ENCODE measurements around the gene AK3.

The AK3 gene

GRCh38 chr9:4701526-4701925 is 39.5 kb downstream of the AK3 start:
- no peak for DNase-seq

GRCh38 chr9:4700932-4701331 is 40.1 kb downstream of the AK3 start:
- no peak for DNase-seq

- DNase-seq, result no peak
Measured at GRCh38 chr9:4700091-4700490, 40.9 kb downstream of the AK3 start.

GRCh38 chr9:4691795-4692194 is 49.2 kb downstream of the AK3 start:
- no peak for DNase-seq

- no peak for DNase-seq
Measured at GRCh38 chr9:4690144-4690543, 50.9 kb downstream of the AK3 start.

GRCh38 chr9:4689687-4690104 is 51.3 kb downstream of the AK3 start:
- DNase-seq, result no peak

- no peak for DNase-seq
Measured at GRCh38 chr9:4689021-4689420, 52.0 kb downstream of the AK3 start.

GRCh38 chr9:4686584-4686983 is 54.4 kb downstream of the AK3 start:
- DNase-seq, result no peak

GRCh38 chr9:4686112-4686511 is 54.9 kb downstream of the AK3 start:
- no peak for DNase-seq

GRCh38 chr9:4684820-4685219 is 56.2 kb downstream of the AK3 start:
- no peak for DNase-seq

- DNase-seq, result no peak
Measured at GRCh38 chr9:4680750-4681149, 60.3 kb downstream of the AK3 start.

- no peak for DNase-seq
Measured at GRCh38 chr9:4680173-4680525, 60.9 kb downstream of the AK3 start.

- peak; percentile 94 for DNase-seq
Measured at GRCh38 chr9:4679268-4680172, 61.5 kb downstream of the AK3 start, which contains the start of gene CDC37L1. CDC37L1 (plus strand) TSS chr9:4679569; CDS start chr9:4679768, 199 bp downstream.

GRCh38 chr9:4678679-4679267 is 62.2 kb downstream of the AK3 start:
- peak; percentile 19 for DNase-seq

- DNase-seq, result no peak
Measured at GRCh38 chr9:4677392-4677791, 63.6 kb downstream of the AK3 start.

- DNase-seq, result no peak
Measured at GRCh38 chr9:4674783-4675182, 66.2 kb downstream of the AK3 start.

GRCh38 chr9:4671737-4672136 is 69.3 kb downstream of the AK3 start:
- no peak for DNase-seq

GRCh38 chr9:4670591-4670990 is 70.4 kb downstream of the AK3 start:
- DNase-seq, result no peak

- no peak for DNase-seq
Measured at GRCh38 chr9:4669890-4670289, 71.1 kb downstream of the AK3 start.

- no peak for DNase-seq
Measured at GRCh38 chr9:4668604-4669003, 72.4 kb downstream of the AK3 start.

- no peak for DNase-seq
Measured at GRCh38 chr9:4667681-4668080, 73.3 kb downstream of the AK3 start.

- peak; percentile 74 for DNase-seq
Measured at GRCh38 chr9:4666042-4666699, 74.8 kb downstream of the AK3 start, which contains the start of gene SPATA6L. SPATA6L (minus strand) TSS chr9:4666480; CDS start chr9:4666250, 230 bp downstream.

GRCh38 chr9:4665357-4665756 is 75.6 kb downstream of the AK3 start:
- no peak for DNase-seq

- no peak for DNase-seq
Measured at GRCh38 chr9:4663956-4664355, 77.0 kb downstream of the AK3 start.

Data from COR-L47 (cell line).